Fibroblast of lung (primary cell): ENCODE data around the gene OSBPL9. TPM values are rescaled to one million over a fixed set of nuclear protein-coding genes. Genes with fewer than 3 reads are reported as not detected.

ENCODE experiments used
- DNase-seq, 2 donors: peaks; one replicate each; pipeline versions ENCODE4 v3.0.0 to v3.0.0-alpha.2; 2010; ENCODE audit warnings: low read depth in 2 of 2
- H2AFZ ChIP-seq: 2 replicates; pipeline ENCODE4 v1.5.1; 2012; ENCODE audit warnings: low read length, control low read depth, inconsistent platforms
- H3K27ac ChIP-seq: 2 replicates; pipeline ENCODE4 v1.5.1; 2011; ENCODE audit warnings: low read length, control low read depth; ENCODE audit not compliant: insufficient read depth
- H3K27me3 ChIP-seq: 2 replicates; pipeline ENCODE4 v1.5.1; 2011; ENCODE audit warnings: mild to moderate bottlenecking, low read length; ENCODE audit not compliant: control insufficient read depth, insufficient read depth
- H3K36me3 ChIP-seq: 2 replicates; pipeline ENCODE4 v1.5.1; 2011; ENCODE audit warnings: low read length; ENCODE audit not compliant: control insufficient read depth, insufficient read depth
- H3K4me1 ChIP-seq: 2 replicates; pipeline ENCODE4 v1.5.1; 2011; ENCODE audit warnings: low read length; ENCODE audit not compliant: control insufficient read depth, insufficient read depth; ENCODE audit errors: extremely low read depth
- H3K4me2 ChIP-seq: 2 replicates; pipeline ENCODE4 v1.5.1; 2011; ENCODE audit warnings: low read length, control low read depth; ENCODE audit not compliant: insufficient read depth; ENCODE audit errors: extremely low read depth
- H3K4me3 ChIP-seq, 4 experiments: fragments of 200-600 bp in 1 of 4; sonication (generic) in 1 of 4; replicated peaks in 1 of 4; 2 replicates each; pipeline ENCODE4 v1.5.1; 2011 to 2016; ENCODE audit warnings: low read length in 4 of 4, low read depth in 3 of 4, mild to moderate bottlenecking in 3 of 4, control low read depth in 2 of 4, inconsistent platforms in 1 of 4, mixed read lengths in 1 of 4; ENCODE audit not compliant: insufficient read depth in 1 of 4; ENCODE audit errors: control extremely low read depth in 1 of 4
- H3K79me2 ChIP-seq: 2 replicates; pipeline ENCODE4 v1.5.1; 2012; ENCODE audit warnings: mild to moderate bottlenecking, low read length, inconsistent platforms; ENCODE audit not compliant: control insufficient read depth, insufficient read depth
- H3K9ac ChIP-seq: 2 replicates; pipeline ENCODE4 v1.5.1; 2011; ENCODE audit warnings: mild to moderate bottlenecking, low read length, control low read depth; ENCODE audit not compliant: insufficient read depth
- H3K9me3 ChIP-seq: 2 replicates; pipeline ENCODE4 v1.5.1; 2012; ENCODE audit warnings: low read depth, low read length; ENCODE audit not compliant: control insufficient read depth, insufficient read depth
- H4K20me1 ChIP-seq: 2 replicates; pipeline ENCODE4 v1.5.1; 2011; ENCODE audit warnings: low read length; ENCODE audit not compliant: control insufficient read depth, insufficient read depth; ENCODE audit errors: extremely low read depth
- EZH2 ChIP-seq: IDR thresholded peaks from 2 replicates; pipeline ENCODE4 v1.5.1; 2012; ENCODE audit warnings: low read length, control low read depth, mild to moderate bottlenecking; ENCODE audit errors: missing control alignments
- polyA plus RNA-seq, 2 donors: library from polyadenylated mRNA; depleted of rRNA in 1 of 2; stranded (reverse) in 1 of 2; unstranded in 1 of 2; fragments of >200 nt; gene quantifications; 2 replicates each; pipeline ENCODE4 v1.2.1, GENCODE V29; 2011 to 2012; ENCODE audit warnings: missing spikeins in 1 of 2
- total RNA-seq: library from RNA; depleted of rRNA; stranded (reverse); fragments of >200 nt; gene quantifications from 2 replicates; pipeline ENCODE4 v1.2.1, GENCODE V29; 2014
- TF ChIP-seq, protein P1 (sequence below), 2 donors: IDR thresholded peaks in 1 of 2; conservative IDR thresholded peaks in 1 of 2; 1 replicate in 1 of 2; 2 replicates in 1 of 2; pipeline ENCODE4 v1.5.1; 2011 to 2012; ENCODE audit warnings: low read length in 2 of 2, control low read depth in 1 of 2, inconsistent platforms in 1 of 2, low read depth in 1 of 2, mild to moderate bottlenecking in 1 of 2

Gene OSBPL9
- total and polyA plus RNA-seq, 2 donors (not counting 1 experiment from before 2014, with no cell fraction given) = 62.5 to 90.7 TPM

DNA sequence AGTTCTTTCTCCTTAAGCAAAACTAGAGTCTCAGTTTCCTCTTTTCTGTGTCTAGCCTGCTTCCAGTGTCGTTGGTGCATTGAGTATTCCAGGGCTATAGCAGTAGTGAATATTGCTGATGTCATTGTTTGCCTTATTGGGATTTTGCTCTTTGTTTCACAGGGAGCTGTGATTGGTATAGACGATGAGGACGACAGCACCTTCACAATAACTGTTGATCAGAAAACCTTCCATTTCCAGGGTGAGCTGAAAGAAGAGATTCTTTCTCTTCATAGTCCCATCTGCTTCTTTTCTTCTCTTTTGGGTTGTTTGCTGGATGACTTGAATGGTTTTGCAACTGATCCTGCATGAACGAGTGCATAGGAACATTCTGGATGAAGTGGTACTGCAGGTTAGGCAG is 52.4 kb downstream of the OSBPL9 start:
- Histone ChIP-seq H3K9ac (no peak overlapping the region), H2AFZ (no peak overlapping the region), H3K9me3 (no peaks in the 10 kb centered on the region), H3K27me3 (no peaks in the 10 kb centered on the region), H3K4me3 (no peak overlapping the region), H3K4me2 (no peak overlapping the region), H3K36me3 (no peaks in the 10 kb centered on the region), H3K79me2 (no peaks in the 10 kb centered on the region), H3K27ac (no peak overlapping the region), H3K4me1 (peaks cover 4% of the 10 kb centered on the region), H4K20me1 (no peaks in the 10 kb centered on the region)
- DNase-seq = no peak
- TF ChIP-seq EZH2 = no peak
- TF ChIP-seq, protein P1, sequence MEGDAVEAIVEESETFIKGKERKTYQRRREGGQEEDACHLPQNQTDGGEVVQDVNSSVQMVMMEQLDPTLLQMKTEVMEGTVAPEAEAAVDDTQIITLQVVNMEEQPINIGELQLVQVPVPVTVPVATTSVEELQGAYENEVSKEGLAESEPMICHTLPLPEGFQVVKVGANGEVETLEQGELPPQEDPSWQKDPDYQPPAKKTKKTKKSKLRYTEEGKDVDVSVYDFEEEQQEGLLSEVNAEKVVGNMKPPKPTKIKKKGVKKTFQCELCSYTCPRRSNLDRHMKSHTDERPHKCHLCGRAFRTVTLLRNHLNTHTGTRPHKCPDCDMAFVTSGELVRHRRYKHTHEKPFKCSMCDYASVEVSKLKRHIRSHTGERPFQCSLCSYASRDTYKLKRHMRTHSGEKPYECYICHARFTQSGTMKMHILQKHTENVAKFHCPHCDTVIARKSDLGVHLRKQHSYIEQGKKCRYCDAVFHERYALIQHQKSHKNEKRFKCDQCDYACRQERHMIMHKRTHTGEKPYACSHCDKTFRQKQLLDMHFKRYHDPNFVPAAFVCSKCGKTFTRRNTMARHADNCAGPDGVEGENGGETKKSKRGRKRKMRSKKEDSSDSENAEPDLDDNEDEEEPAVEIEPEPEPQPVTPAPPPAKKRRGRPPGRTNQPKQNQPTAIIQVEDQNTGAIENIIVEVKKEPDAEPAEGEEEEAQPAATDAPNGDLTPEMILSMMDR (conservative IDR thresholded peaks at IDR 0.05 in 1 of 2, IDR thresholded peaks at IDR 0.05 in 1 of 2; ENCODE audit: low read depth in 1 of 2, low read length in 2 of 2) = no peak

DNA sequence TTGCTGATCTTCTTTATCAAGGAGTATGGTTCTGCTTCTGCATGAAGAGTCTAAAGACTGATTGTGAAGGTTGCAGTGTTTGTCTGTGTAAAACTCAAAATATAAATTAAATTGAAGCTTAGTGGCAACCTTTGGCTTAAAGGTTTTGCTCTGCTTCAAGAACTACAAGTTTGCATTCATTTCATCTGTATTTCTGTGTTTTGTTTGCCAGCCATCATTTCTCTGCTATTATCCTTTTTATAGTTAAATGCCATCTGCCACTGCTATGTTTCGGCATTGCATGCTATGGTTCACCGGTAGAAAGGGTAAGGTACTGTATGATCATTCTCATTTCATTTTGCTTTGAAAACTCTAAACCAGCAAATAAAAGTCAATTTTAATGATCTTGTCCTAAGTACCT is 52.9 kb downstream of the OSBPL9 start:
- TF ChIP-seq, protein P1 (conservative IDR thresholded peaks at IDR 0.05 in 1 of 2, IDR thresholded peaks at IDR 0.05 in 1 of 2; ENCODE audit: low read depth in 1 of 2, low read length in 2 of 2) = no peak
- TF ChIP-seq EZH2 = no peak
- Histone ChIP-seq H3K9me3 (no peaks in the 10 kb centered on the region), H3K27me3 (no peaks in the 10 kb centered on the region), H3K36me3 (no peaks in the 10 kb centered on the region), H3K9ac (no peak overlapping the region), H2AFZ (no peak overlapping the region), H4K20me1 (no peaks in the 10 kb centered on the region), H3K27ac (no peak overlapping the region), H3K4me2 (no peak overlapping the region), H3K4me3 (no peak overlapping the region), H3K79me2 (no peaks in the 10 kb centered on the region), H3K4me1 (peaks cover 4% of the 10 kb centered on the region)
- no peak for DNase-seq

DNA sequence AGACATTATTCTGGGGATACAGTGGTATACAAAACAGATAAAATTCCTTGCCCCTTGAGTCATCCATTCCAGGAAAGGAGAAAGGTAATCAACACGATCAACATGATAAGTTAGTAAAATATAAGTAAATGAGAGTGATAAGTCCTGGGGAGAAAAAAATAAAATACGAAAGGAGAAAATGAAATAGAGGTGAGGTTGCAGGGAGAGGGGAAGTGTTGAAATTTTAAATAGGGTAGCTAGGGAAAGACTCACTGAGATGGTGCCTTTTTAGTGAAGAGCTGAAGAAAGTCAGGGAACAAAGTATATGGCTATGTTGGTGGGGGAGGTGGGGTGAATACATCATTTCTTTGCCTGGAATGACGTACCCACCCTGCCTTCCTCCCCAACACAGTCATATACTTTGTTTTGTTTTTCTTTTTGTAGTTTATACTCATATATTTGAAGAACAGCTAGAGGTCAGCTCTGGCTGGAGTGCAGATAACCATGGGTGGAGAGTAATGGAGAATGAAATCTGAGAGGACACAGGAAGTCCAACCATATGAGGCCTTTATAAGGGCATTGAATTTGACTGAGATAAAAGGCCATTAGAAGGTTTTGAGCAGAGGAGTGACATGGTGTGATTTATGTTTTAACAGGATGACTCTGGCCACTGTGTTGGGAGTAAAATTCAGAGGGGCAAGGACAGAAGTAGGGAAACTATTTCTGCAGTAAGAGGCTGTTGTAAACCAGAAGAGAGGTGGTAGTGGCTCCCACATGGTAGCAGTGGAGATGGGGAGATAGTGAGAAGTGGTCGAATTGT is 54.8 kb downstream of the OSBPL9 start:
- no peak overlapping the region for H3K4me2 ChIP-seq
- H3K9me3 ChIP-seq = no peaks in the 10 kb centered on the region
- no peaks in the 10 kb centered on the region for H4K20me1 ChIP-seq
- H3K79me2 ChIP-seq = no peaks in the 10 kb centered on the region
- no peaks in the 10 kb centered on the region for H3K36me3 ChIP-seq
- peak; percentile 85 to 88 for DNase-seq
- no peak overlapping the region for H2AFZ ChIP-seq
- TF ChIP-seq, protein P1 (conservative IDR thresholded peaks at IDR 0.05 in 1 of 2, IDR thresholded peaks at IDR 0.05 in 1 of 2; ENCODE audit: low read depth in 1 of 2, low read length in 2 of 2) = no peak
- TF ChIP-seq EZH2 = no peak
- H3K9ac ChIP-seq = no peak overlapping the region
- no peak overlapping the region for H3K27ac ChIP-seq
- peaks cover 4% of the 10 kb centered on the region for H3K4me1 ChIP-seq
- H3K27me3 ChIP-seq = no peaks in the 10 kb centered on the region
- H3K4me3 ChIP-seq = no peak overlapping the region
